HCT116 (cell line): Measurements from ENCODE around the gene KCNK15. TPM values are rescaled to one million over a fixed set of nuclear protein-coding genes. Genes with fewer than 3 reads are reported as not detected.

Experiments
- ATAC-seq: fragments of 200-7000 bp; cut with Tn5 transposase; 2 replicates; pipeline ENCODE4 v1.9.1; 2020; ENCODE audit warnings: mild to moderate bottlenecking, moderate library complexity
- BruUV-seq: library from RNA; stranded (reverse); fragments of 400-500 nt; replicated peaks from 2 replicates; lab custom pipeline; 2021; lab: Mats Ljungman, UMichigan
- CTCF ChIA-PET: fragments of 300-600 bp; sonication (Branson Sonifier 250); formaldehyde crosslinking; loops from one replicate; lab custom pipeline; 2021; ENCODE audit warnings: antibody characterized with exemption; lab: Charles Lee
- POLR2A ChIA-PET: fragments of 300-600, 350-600 bp; sonication (Branson Sonifier 250); formaldehyde crosslinking; loops from one replicate; lab custom pipeline; 2021; ENCODE audit warnings: antibody characterized with exemption; lab: Charles Lee
- RAD21 ChIA-PET, 2 experiments: fragments of 300-600 bp; sonication (Branson Sonifier 250); formaldehyde crosslinking; loops; one replicate each; lab custom pipeline; 2023; ENCODE audit warnings: low total read pairs in 2 of 2; ENCODE audit not compliant: uncharacterized antibody in 2 of 2, unreplicated experiment in 2 of 2, low non-redundant PET in 1 of 2; lab: Charles Lee
- DNase-seq: peaks from one replicate; pipeline ENCODE4 v3.0.0-alpha.2; 2010; ENCODE audit warnings: low read depth, low spot score
- H2AFZ ChIP-seq: fragments of 200-600 bp; shearing (Covaris generic), sonication (generic); 2 replicates; pipeline ENCODE4 v1.6.1; 2017; ENCODE audit warnings: low read depth, mixed run types, mixed read lengths, antibody characterized with exemption, low read length; ENCODE audit not compliant: poor library complexity, severe bottlenecking
- H3K27ac ChIP-seq: 2 replicates; pipeline ENCODE4 v1.5.1; 2012; ENCODE audit warnings: low read depth, low read length
- H3K27me3 ChIP-seq: fragments of 200-600 bp; sonication (generic); 2 replicates; pipeline ENCODE4 v1.6.1; 2016; ENCODE audit warnings: mixed run types, low read length, mixed read lengths; ENCODE audit not compliant: insufficient read depth
- H3K36me3 ChIP-seq, 2 experiments: fragments of 200-500 bp in 1 of 2; fragments of 200-600 bp in 1 of 2; sonication (Bioruptor generic) in 1 of 2; sonication (generic) in 1 of 2; 2 replicates each; pipeline versions ENCODE4 v1.5.1 to v1.6.1; 2014 to 2016; ENCODE audit warnings: low read length in 2 of 2, inconsistent platforms in 1 of 2, mixed read lengths in 1 of 2, mixed run types in 1 of 2; ENCODE audit not compliant: insufficient read depth in 2 of 2, control insufficient read depth in 1 of 2
- H3K4me1 ChIP-seq, 2 experiments: fragments of 200-600 bp in 1 of 2; sonication (generic) in 1 of 2; 2 replicates each; pipeline versions ENCODE4 v1.5.1 to v1.6.1; 2012 to 2017; ENCODE audit warnings: low read length in 2 of 2, inconsistent platforms in 1 of 2, mild to moderate bottlenecking in 1 of 2, mixed read lengths in 1 of 2, mixed run types in 1 of 2, moderate library complexity in 1 of 2; ENCODE audit not compliant: insufficient read depth in 2 of 2, control insufficient read depth in 1 of 2
- H3K4me2 ChIP-seq: fragments of 200-600 bp; sonication (generic); 2 replicates; pipeline ENCODE4 v1.6.1; 2017; ENCODE audit warnings: mixed run types, low read length, mixed read lengths
- H3K4me3 ChIP-seq, 2 experiments: fragments of 200-600 bp in 1 of 2; sonication (generic) in 1 of 2; replicated peaks in 1 of 2; 2 replicates each; pipeline ENCODE4 v1.5.1; 2011 to 2016; ENCODE audit warnings: low read length in 2 of 2, control low read depth in 1 of 2, low read depth in 1 of 2, mild to moderate bottlenecking in 1 of 2, mixed read lengths in 1 of 2, mixed run types in 1 of 2
- H3K79me2 ChIP-seq: fragments of 200-600 bp; sonication (generic); 2 replicates; pipeline ENCODE4 v1.6.1; 2017; ENCODE audit warnings: mild to moderate bottlenecking, mixed run types, low read length, moderate library complexity, mixed read lengths; ENCODE audit not compliant: insufficient read depth
- H3K9ac ChIP-seq: fragments of 200-600 bp; sonication (generic); 2 replicates; pipeline ENCODE4 v1.6.1; 2016; ENCODE audit warnings: low read length, mixed read lengths
- H3K9me2 ChIP-seq: fragments of 200-600 bp; sonication (generic), shearing (Covaris generic); 2 replicates; pipeline ENCODE4 v1.6.1; 2017; ENCODE audit warnings: mixed run types, mild to moderate bottlenecking, moderate library complexity; ENCODE audit not compliant: insufficient read depth
- H3K9me3 ChIP-seq, 2 experiments: fragments of 200-500 bp in 1 of 2; fragments of 200-600 bp in 1 of 2; sonication (Bioruptor generic) in 1 of 2; sonication (generic) in 1 of 2; 2 replicates each; pipeline ENCODE4 v1.6.1; 2014 to 2017; ENCODE audit warnings: low read length in 2 of 2, mixed read lengths in 2 of 2, inconsistent platforms in 1 of 2, low read depth in 1 of 2, mild to moderate bottlenecking in 1 of 2, mixed run types in 1 of 2, moderate library complexity in 1 of 2; ENCODE audit not compliant: control insufficient read depth in 1 of 2, insufficient read depth in 1 of 2
- H4K20me1 ChIP-seq: fragments of 200-600 bp; sonication (generic), shearing (Covaris generic); 2 replicates; pipeline ENCODE4 v1.6.1; 2017; ENCODE audit warnings: mixed run types, mild to moderate bottlenecking, moderate library complexity; ENCODE audit not compliant: insufficient read depth
- CBX3 ChIP-seq: IDR thresholded peaks from 2 replicates; pipeline ENCODE4 v1.6.1; 2012; ENCODE audit warnings: low read depth
- CEBPB ChIP-seq: IDR thresholded peaks from 2 replicates; pipeline ENCODE4 v1.6.1; 2012; ENCODE audit warnings: low read depth
- CTCF ChIP-seq, 3 experiments: fragments of 200-600 bp in 1 of 3; sonication (generic) in 1 of 3; IDR thresholded peaks in 2 of 3; conservative IDR thresholded peaks in 1 of 3; 2 replicates each; pipeline ENCODE4 v1.5.1; 2012 to 2017; ENCODE audit warnings: low read depth in 2 of 3, low read length in 2 of 3, antibody characterized with exemption in 1 of 3, borderline replicate concordance in 1 of 3, control low read depth in 1 of 3, mild to moderate bottlenecking in 1 of 3, mixed read lengths in 1 of 3, mixed run types in 1 of 3, moderate library complexity in 1 of 3; ENCODE audit not compliant: insufficient read depth in 1 of 3
- EGR1 ChIP-seq: IDR thresholded peaks from 2 replicates; pipeline ENCODE4 v1.6.1; 2012; ENCODE audit warnings: low read depth
- EZH2 ChIP-seq: fragments of 200-600 bp; sonication (generic); IDR thresholded peaks from 2 replicates; pipeline ENCODE4 v1.6.1; 2017; ENCODE audit warnings: antibody characterized with exemption, mixed run types
- EZH2phosphoT487 ChIP-seq: fragments of 200-600 bp; IDR thresholded peaks from 2 replicates; pipeline ENCODE4 v1.6.1; 2018; ENCODE audit warnings: antibody characterized with exemption, borderline replicate concordance
- FOSL1 ChIP-seq: IDR thresholded peaks from 2 replicates; pipeline ENCODE4 v1.6.1; 2012; ENCODE audit warnings: low read depth
- JUND ChIP-seq: IDR thresholded peaks from 2 replicates; pipeline ENCODE4 v1.6.1; 2012
- POLR2AphosphoS5 ChIP-seq: IDR thresholded peaks from 2 replicates; pipeline ENCODE4 v1.6.1; 2011; ENCODE audit warnings: mild to moderate bottlenecking, low read depth, low read length, moderate library complexity
- REST ChIP-seq: IDR thresholded peaks from 2 replicates; pipeline ENCODE4 v1.6.1; 2012; ENCODE audit warnings: low read depth
- SRF ChIP-seq: IDR thresholded peaks from 2 replicates; pipeline ENCODE4 v1.6.1; 2012; ENCODE audit warnings: low read depth
- TCF7L2 ChIP-seq: IDR thresholded peaks from 2 replicates; pipeline ENCODE4 v1.7.0; 2011; ENCODE audit warnings: borderline replicate concordance, inconsistent platforms; ENCODE audit not compliant: insufficient read depth, insufficient read length; ENCODE audit errors: extremely low read depth
- YY1 ChIP-seq: IDR thresholded peaks from 2 replicates; pipeline ENCODE4 v1.6.1; 2011; ENCODE audit warnings: low read length, low read depth, moderate library complexity, mild to moderate bottlenecking; ENCODE audit not compliant: insufficient replicate concordance; ENCODE audit errors: extremely low read depth
- ZFX ChIP-seq: fragments of 450-650 bp; IDR thresholded peaks from 2 replicates; pipeline ENCODE4 v1.6.1; 2017
- ZNF274 ChIP-seq: fragments of 200-500 bp; sonication (Bioruptor generic); IDR thresholded peaks from 2 replicates; pipeline ENCODE4 v1.6.1; 2014; ENCODE audit warnings: mild to moderate bottlenecking, low read depth, low read length, inconsistent platforms
- intact Hi-C: fragments of 100-400 bp; cut with micrococcal nuclease; formaldehyde crosslinking; loops from 2 replicates; pipeline ENCODE4 v1.10.0; 2022
- total RNA-seq: library from RNA; stranded (reverse); gene quantifications from one replicate; pipeline ENCODE4 v1.2.1, GENCODE V29; 2021; ENCODE audit not compliant: unreplicated experiment
- TF ChIP-seq, protein P1 (sequence below): IDR thresholded peaks from 2 replicates; pipeline ENCODE4 v1.6.1; 2011; ENCODE audit warnings: mild to moderate bottlenecking, low read length, moderate library complexity; ENCODE audit not compliant: insufficient replicate concordance; ENCODE audit errors: extremely low read depth

The KCNK15 gene
- total RNA-seq, 1 experiment from 2014 or later: not detected

GRCh38 chr20:44735816-44736169 lies 9.9 kb upstream of the KCNK15 start:
- H3K9ac ChIP-seq: no peak overlapping the region
- H3K4me2 ChIP-seq: peak overlapping the region; percentile 52
- ATAC-seq: no peak
- TF ChIP-seq CBX3 (no peak), ZFX (no peak), SRF (no peak), EGR1 (no peak), CEBPB (no peak), JUND (no peak), POLR2AphosphoS5 (no peak), REST (no peak), YY1 (no peak), EZH2phosphoT487 (no peak), EZH2 (no peak), CTCF (IDR thresholded peaks at IDR 0.05 in 2 of 3, conservative IDR thresholded peaks at IDR 0.05 in 1 of 3; ENCODE audit: borderline replicate concordance in 1 of 3, insufficient read depth in 1 of 3, low read depth in 2 of 3, low read length in 2 of 3) (no peak), FOSL1 (no peak), ZNF274 (no peak), TCF7L2 (no peak)
- TF ChIP-seq, protein P1, sequence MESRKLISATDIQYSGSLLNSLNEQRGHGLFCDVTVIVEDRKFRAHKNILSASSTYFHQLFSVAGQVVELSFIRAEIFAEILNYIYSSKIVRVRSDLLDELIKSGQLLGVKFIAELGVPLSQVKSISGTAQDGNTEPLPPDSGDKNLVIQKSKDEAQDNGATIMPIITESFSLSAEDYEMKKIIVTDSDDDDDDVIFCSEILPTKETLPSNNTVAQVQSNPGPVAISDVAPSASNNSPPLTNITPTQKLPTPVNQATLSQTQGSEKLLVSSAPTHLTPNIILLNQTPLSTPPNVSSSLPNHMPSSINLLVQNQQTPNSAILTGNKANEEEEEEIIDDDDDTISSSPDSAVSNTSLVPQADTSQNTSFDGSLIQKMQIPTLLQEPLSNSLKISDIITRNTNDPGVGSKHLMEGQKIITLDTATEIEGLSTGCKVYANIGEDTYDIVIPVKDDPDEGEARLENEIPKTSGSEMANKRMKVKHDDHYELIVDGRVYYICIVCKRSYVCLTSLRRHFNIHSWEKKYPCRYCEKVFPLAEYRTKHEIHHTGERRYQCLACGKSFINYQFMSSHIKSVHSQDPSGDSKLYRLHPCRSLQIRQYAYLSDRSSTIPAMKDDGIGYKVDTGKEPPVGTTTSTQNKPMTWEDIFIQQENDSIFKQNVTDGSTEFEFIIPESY: no peak
- H2AFZ ChIP-seq: no peak overlapping the region
- H3K9me3 ChIP-seq: no peaks in the 10 kb centered on the region
- H3K79me2 ChIP-seq: no peaks in the 10 kb centered on the region
- H4K20me1 ChIP-seq: no peaks in the 10 kb centered on the region
- ChIA-PET POLR2A (no interaction called here), CTCF (interaction anchor here (0.7 to 7.3 kb wide), 3 partner anchors 11 to 51 kb away, joined by 3 to 160 read pairs (median 3); no protein-coding TSS in a partner anchor), RAD21 (no interaction called here)
- no TSS peak for BruUV-seq
- 0 out of 4 replicates have a peak overlapping the region, but pooled peaks of 1 of the 2 experiments have one; percentile 25 for H3K4me3 ChIP-seq
- 0 out of 2 replicates have a peak overlapping the region, but pooled peaks have one; percentile 6 for H3K27ac ChIP-seq
- H3K4me1 ChIP-seq: peaks cover 4 to 38% of the 10 kb centered on the region in 2 experiments; a peak in 3 of 4 replicates
- no peaks in the 10 kb centered on the region for H3K27me3 ChIP-seq
- DNase-seq: no peak
- no peaks in the 10 kb centered on the region for H3K9me2 ChIP-seq
- intact Hi-C loops: no loop called here
- H3K36me3 ChIP-seq: no peaks in the 10 kb centered on the region
